VCaP (cell line): ENCODE results near the gene CP.
"Not testable (repeated sequence)": the region's sequence is repeated elsewhere in the genome, so short reads cannot be mapped to it uniquely, and the experiment has no call there.

Source experiments
- H3K27ac ChIP-seq: fragments of 450-650 bp; 2 replicates; pipeline ENCODE4 v1.5.1; 2017
- TF ChIP-seq, protein P1 (sequence below): fragments of 450-650 bp; conservative IDR thresholded peaks from 2 replicates; pipeline ENCODE4 v1.5.1; 2017; ENCODE audit warnings: mild to moderate bottlenecking, moderate library complexity

Gene CP

DNA sequence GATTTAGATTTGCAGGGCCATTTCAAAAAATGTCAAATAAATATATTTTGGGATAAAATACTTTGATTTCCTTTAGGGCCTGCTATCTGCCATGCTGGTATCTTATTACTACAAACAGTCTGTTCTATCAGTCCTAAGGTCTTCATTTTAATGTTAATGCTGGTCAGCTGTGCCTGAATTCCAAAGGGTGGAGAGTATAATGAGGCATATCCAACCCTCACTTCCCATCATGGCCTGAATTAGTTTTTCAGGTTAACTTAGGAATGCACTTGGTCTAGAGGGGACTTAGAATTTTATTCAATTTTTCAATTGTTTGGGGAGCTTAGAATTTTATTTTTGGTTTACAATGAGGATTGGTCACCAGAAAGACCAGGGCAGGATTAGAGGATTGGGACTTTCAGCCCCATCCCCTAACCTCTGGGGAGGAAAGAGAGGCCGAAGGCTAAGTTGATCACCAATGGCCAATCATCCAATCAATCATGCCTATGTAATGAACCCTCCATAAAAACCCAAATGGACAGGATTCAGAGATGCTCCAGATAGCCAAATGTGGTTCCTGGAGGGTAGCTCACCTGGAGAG is 17.8 kb upstream of the CP start:
- TF ChIP-seq, protein P1, sequence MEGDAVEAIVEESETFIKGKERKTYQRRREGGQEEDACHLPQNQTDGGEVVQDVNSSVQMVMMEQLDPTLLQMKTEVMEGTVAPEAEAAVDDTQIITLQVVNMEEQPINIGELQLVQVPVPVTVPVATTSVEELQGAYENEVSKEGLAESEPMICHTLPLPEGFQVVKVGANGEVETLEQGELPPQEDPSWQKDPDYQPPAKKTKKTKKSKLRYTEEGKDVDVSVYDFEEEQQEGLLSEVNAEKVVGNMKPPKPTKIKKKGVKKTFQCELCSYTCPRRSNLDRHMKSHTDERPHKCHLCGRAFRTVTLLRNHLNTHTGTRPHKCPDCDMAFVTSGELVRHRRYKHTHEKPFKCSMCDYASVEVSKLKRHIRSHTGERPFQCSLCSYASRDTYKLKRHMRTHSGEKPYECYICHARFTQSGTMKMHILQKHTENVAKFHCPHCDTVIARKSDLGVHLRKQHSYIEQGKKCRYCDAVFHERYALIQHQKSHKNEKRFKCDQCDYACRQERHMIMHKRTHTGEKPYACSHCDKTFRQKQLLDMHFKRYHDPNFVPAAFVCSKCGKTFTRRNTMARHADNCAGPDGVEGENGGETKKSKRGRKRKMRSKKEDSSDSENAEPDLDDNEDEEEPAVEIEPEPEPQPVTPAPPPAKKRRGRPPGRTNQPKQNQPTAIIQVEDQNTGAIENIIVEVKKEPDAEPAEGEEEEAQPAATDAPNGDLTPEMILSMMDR: no peak
- no peak overlapping the region for H3K27ac ChIP-seq

DNA sequence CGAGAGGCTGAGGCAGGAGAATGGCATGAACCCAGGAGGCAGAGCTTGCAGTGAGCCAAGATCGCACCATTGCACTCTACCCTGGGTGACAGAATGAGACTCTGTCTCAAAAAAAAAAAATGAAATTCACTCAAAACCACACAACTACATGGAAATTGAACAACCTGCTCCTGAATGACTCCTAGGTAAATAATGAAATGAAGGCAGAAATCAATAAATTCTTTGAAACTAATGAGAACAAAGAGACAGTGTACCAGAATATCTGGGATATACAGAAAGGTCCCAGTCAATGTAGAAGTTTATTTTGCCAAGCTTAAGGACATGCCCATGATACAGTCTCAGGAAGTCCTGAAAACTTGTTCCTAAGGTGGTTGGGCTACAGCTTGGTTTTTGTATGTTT is 16.6 kb upstream of the CP start:
- H3K27ac ChIP-seq: not testable (repeated sequence)

DNA sequence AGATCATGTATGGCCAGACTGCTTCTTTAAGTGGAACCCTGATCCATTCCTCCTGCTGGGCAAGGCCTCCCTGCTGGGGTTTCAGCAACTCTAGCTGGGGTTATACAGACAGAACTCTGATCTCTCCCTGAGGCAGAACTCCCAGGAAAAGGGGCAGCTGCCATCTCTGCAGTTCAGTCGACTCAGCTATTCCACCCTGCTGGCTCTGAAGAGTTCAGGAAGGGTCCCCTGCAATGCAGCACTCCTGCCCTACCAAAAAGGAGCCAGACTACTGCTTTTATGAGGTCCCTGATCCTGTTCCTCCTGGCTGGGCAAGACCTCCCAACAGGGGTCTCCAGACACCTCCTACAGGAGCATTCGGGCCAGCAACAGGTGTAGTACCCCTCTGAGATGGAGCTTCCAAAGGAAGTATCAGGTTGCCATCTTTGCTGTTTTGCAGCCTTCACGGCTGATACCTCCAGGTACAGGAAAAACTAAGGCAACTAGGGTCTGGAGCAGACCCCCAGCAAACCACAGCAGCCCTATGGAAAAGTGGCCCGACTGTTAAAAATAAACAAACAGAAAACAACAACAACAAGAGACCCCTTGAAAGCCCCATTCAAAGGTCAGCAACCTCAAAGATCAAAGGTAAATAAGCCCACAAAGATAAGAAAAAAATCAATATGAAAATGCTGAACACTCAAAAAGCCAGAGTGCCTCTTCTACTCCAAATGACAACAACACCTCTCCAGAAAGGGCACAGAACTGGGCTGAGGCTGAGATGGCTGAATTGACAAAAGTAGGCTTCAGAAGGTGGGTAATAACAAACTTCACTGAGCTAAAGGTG is 14.2 kb upstream of the CP start:
- H3K27ac ChIP-seq: peak overlapping the region; percentile 72
- TF ChIP-seq, protein P1: no peak

DNA sequence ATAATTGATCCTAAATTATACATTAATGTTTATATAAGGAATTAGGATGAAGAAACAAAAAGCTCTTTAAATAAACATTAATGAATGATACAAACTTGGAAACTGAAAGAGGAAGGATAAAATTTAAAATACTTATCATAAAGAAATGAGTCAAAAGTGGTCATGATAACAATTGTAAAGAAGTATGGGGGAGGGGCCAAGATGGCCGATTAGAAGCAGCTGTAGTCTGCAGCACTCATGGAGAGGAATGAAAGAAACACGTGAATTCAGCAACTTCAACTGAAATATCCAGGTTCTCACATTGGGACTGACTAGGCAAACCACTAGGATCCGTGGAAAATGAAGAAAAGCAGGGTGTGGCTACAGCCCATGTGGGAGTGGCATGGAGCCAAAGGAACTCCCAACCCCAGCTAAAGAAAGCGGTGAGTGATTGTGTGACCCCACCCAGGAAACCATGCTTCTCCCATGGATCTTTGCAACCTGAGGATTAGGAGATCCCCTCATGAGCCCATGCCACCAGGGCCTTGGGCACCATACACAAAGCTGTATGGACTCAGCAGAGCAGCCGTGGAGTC is 13.1 kb upstream of the CP start:
- TF ChIP-seq, protein P1: no peak
- H3K27ac ChIP-seq: no peak overlapping the region

DNA sequence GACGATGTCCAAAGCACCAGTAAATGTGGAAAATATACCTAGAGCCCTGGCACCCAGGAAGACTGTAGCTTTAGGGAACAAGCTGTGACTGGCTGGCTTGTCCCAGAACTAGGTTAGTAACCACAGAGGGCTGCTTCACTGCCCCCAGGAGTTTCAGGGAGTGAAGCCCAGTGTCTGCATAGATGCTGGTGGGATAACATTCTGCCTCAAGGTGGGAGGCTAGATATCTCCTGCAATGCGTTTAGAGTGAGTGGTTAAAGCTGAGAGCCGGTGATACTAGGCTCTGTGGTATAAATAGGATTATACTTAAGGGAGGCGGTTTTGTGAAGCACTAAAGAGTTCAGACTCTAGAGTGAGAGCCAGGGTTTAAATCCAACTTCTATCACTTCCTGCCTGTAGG is 11.7 kb upstream of the CP start:
- TF ChIP-seq, protein P1: no peak
- H3K27ac ChIP-seq: no peak overlapping the region

DNA sequence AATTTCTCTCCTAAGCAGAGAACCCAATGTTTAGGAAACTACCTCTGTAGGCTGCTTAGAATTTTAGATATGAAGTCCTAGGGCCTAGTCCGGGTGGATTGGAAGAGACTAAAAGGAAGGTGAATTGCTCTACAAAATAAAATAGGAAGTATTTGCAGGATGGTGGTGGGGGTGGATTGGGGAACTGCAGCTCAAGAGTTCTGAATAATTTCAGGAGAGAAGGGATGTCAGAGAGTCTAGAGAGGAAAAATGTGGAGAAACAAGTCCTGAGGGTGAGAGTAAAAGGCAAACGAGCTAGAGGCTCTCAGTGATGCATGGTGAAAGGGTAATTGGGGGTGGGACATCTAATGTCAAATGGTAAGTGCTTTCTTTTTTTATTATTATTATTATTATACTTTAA is 10.2 kb upstream of the CP start:
- TF ChIP-seq, protein P1: no peak
- no peak overlapping the region for H3K27ac ChIP-seq

DNA sequence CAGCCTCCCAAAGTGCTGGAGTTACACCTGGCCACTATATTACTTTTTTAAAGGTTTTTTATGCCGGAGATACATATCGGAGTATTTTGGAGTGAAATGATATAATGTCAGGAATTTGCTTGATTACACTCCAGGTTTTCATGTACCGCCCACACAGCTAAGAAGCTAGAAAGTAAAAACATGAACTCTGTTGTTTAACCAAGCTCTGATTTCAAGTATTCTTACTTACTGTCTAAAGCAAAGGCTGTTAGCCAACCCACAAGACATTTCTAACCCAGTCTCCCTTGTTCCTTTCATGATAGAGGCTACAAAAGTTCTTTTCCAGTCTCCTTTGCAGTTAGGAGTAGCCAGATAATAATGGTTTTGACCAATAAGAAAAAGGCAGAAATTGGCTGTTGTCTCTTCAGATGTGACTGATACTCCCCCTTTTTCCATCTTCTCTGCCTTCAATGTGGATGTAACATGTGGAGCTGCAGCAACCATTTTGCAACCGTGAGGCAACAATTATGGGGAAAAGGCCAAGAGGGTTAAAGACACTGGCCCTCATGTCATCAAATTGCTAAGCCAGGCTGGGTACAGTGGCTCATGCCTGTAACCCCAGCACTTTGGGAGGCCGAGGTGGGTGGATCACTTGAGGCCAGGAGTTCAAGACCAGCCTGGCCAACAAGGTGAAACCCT is 6.1 kb upstream of the CP start:
- TF ChIP-seq, protein P1: no peak
- H3K27ac ChIP-seq: no peak overlapping the region
